ENCODE measurements around the gene MPND. TPM values are rescaled to one million over a fixed set of nuclear protein-coding genes. Genes with fewer than 3 reads are reported as not detected.

MPND gene, protein sequence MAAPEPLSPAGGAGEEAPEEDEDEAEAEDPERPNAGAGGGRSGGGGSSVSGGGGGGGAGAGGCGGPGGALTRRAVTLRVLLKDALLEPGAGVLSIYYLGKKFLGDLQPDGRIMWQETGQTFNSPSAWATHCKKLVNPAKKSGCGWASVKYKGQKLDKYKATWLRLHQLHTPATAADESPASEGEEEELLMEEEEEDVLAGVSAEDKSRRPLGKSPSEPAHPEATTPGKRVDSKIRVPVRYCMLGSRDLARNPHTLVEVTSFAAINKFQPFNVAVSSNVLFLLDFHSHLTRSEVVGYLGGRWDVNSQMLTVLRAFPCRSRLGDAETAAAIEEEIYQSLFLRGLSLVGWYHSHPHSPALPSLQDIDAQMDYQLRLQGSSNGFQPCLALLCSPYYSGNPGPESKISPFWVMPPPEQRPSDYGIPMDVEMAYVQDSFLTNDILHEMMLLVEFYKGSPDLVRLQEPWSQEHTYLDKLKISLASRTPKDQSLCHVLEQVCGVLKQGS
- 5.8 to 14.0 TPM (median 10.1 TPM) in 5 replicates for total RNA-seq (2022; extraction: Qiagen RNA extraction; ENCODE audit: low read depth)

DNA sequence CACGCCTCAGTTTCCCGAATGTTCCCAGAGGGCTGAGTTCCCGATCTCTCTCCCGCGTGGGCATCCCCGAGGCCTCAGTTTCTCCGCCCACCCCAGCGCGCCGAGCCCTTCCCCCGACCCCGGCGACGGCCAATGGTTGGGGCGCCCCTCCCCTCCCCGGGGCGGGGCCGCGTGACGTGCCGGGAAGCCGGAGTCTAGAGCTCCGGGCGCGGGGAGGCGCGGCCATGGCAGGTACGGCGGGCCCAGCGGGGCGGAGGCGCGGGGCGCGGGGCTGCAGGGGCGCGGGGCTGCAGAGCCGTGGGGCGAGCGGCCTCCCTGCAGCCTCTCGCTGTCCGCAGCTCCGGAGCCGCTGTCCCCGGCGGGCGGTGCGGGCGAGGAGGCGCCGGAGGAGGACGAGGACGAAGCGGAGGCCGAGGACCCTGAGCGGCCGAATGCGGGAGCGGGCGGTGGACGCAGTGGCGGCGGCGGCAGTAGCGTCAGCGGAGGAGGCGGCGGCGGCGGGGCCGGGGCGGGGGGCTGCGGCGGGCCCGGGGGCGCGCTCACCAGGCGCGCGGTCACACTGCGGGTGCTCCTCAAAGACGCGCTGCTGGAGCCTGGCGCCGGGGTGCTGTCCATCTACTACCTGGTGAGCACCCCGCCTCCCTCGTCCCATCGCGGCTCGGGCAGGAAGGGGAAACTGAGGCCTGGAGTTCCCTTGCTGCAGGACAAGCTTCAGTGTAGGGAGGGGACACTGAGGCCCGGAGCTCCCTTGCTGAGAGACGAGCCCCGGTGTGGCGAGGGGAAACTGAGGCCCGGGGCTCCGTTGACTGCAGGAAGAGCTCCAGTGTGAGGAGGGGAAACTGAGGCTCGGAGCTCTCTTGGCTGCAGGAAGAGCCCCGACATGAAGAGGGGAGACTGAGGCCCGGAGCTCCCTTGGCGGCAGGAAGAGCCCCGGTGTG is at the start of gene MPND:
MPND (plus strand) TSS at position 193 of the 938 bp plus-strand sequence; CDS start at position 225, 32 bp downstream.

DNA sequence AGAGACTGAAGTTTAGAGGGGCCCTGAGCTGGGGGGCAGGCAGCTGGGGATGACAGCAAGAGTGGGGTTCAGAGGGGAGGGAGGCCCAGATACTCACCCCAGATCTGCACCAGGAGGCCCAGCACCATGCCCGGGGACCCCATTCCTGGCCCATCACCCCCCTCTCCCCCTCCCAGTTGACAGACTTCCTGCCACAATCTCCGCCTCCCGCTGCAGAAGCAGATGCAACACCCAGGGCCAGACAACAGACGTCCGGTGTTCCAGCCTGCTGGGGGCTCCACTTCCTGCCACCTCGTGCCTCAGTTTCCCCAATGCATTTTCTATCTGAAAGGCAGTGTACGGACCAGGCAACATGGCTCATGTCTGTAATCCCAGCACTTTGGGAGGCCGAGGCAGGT is 41.1 kb upstream of the MPND start, which contains the start of gene TMIGD2:
TMIGD2 (minus strand) TSS at position 147 of the 398 bp plus-strand sequence; CDS start at position 143, 4 bp downstream.

DNA sequence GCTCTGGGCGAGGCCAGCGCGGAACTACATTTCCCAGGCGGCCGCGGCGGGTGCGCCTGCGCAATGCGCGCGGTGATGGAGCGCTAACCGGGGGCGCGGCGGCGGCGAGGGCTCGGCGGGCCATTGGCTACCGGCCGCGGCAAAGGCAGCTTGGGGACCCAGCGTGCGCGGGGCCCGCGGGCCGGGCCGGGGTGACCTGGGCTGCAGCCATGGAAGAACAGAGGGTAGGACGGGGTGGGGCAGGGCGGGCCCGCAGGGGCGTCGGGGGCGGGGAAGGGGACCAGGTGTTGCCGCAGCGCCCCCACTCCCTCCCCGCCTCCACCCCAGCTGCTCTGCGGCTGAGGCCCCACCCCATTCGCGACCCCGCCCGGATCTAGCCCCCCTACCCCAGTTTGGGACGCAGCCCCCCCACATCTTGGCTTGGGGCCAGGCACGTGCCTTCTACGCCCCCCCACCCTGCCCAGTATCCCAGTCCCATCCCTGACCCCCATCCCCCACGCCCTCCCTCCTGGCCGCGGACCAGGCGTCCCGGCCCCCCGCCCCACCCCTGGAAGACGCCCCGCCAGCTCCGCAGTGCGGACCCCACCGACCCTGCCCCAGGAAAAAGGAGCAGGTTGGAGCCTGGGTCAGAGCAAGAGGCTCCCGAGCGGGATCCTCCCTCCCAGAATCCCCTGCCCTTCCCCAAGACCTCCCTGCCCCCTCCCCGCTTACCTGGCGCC is 38.7 kb upstream of the MPND start, which contains the start of gene FSD1:
FSD1 (plus strand) TSS at position 61 of the 719 bp plus-strand sequence; CDS start at position 210, 149 bp downstream.

DNA sequence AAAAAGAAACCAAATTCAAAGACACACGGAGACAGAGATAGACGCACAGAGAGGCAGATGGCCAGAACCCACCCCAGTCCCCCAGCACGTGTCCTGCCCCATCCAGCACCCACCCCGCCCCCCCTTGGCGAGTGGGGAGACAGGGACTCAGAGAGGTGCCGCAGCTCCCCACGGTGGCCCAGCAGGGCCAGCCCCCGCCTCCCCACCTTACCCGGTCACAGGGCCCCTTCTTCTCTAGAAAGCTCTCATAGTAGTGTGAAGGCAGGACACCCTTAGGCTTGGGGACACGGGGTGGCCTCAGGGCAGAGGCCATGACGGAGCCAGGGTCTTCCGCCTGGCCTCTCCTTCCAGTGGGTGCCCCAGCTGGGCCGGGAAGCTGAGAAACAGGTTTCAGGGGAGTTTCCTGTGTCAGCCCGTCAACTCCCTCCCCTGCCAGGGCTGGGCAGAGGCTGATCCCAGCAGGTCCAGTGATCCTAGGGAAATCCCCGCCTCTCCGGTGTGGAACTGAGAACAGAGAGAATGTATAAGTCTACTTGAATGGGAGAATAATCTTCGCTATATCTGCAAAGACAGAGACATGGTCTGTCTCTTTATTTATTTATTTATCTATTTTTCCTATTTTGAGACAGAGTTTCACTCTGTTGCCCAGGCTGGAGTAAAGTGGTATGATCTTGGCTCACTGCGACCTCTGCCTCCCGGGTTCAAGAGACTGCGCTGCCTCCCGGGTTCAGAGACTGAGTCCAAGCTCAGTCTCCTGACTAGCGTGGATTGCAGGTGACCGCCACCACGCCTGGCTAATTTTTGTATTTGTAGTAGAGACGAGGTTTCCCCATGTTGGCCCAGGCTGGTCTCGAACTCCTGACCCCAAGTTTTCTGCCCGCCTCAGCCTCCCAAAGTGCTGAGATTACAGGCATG is 4.7 kb upstream of the MPND start, which contains the start of gene STAP2:
STAP2 (minus strand) TSS at position 387 of the 915 bp plus-strand sequence; CDS start at position 313, 74 bp downstream.

DNA sequence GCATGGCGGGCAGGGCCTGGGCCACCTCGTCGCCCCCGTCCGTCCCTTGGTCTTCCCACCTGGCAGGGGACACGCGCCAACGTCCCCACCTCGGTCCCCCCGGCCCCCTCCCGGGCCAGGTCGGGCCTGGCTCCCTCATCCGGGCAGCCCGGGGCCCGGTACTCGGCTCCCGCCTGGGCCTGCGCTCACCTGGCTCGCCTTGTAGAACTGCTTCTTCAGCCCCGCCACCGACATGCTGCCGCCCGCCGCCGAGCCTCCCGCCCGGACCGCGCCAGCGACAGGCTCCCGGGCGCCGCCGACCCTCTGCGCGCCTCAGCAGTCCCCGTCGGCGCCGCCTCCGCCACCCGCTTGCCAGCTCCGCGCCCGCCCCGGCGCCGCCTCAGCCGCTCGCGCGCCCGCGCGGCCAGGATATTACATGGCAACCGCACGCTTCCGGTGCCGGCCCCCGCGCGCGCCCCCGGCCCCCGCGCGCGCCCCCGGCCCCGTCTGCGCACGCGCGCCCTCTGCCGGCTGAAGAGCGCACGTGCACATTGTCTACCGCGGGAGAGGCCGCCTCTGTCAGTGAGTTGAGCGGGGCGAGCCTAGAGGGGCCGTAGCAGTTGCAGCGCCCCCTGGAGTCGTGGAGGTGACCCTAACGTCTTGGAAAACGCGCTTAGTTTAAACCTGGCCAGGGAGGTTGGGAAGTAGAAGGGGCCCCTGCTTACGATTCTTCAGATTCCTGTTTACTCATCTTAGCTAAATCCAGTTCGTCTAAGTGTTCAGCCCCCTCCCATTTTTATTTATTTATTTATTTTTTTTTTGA is 57.0 kb downstream of the MPND start, which contains the start of gene SH3GL1:
SH3GL1 (minus strand) TSS at position 413 of the 802 bp plus-strand sequence; CDS start at position 234, 179 bp downstream.

DNA sequence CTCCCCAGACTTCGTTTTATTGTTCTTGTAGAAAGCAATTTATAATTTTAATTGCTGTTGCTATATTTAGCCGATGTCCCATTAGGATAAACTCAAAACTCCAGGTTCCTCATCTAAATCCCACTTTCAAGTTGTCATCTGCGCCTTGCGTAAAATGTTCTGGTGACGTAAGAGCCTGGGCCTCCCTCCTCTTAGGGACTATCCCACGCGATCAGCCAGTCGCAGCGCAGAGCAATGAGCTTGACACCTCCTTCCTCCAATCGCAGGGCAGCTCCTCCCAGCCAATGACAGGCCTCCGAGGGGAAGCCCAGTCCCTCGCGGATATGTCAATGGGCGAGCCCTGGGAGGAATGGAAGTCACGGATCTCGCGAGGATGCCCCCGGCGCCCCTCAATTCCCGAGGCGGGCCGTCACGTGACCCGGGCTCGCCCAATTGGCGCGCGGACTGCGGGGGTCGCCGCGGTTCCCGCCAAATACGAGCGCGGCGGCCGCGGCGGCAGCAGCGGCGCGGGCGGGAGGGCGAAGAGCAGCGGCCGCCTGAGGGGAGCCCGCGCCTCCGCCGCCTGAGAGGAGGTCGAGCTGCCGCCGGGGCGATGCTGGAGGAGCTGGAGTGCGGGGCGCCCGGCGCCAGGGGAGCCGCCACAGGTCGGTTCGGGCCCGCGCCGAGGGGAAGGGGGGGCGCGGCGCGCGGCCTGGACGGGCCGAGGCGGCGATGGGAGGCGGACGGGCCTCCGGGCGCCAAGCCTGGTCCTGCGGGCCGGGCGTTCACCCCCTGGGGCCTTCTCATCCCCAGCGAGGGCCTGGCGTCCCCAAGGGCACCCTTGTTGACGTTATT is 59.0 kb downstream of the MPND start, which contains the start of gene CHAF1A:
CHAF1A (plus strand) TSS at position 470 of the 834 bp plus-strand sequence; CDS start at position 593, 123 bp downstream.

Other genes with a start within 250 kb of the MPND start
- gene MAP2K2, start 219.4 kb upstream of the MPND start, total RNA-seq (2022; extraction: Qiagen RNA extraction; ENCODE audit: low read depth) = 100 to 148 TPM (median 145 TPM) in 5 replicates
- gene CREB3L3, start 189.9 kb upstream of the MPND start, total RNA-seq (2022; extraction: Qiagen RNA extraction; ENCODE audit: low read depth) = 0.10 to 0.22 TPM (median 0.13 TPM) in 4 of 5 replicates, not detected in the other
- gene SIRT6, start 161.0 kb upstream of the MPND start, total RNA-seq (2022; extraction: Qiagen RNA extraction; ENCODE audit: low read depth) = 18.1 to 34.0 TPM (median 31.4 TPM) in 5 replicates
- gene ANKRD24, start 160.9 kb upstream of the MPND start, total RNA-seq (2022; extraction: Qiagen RNA extraction; ENCODE audit: low read depth) = 0.12 to 0.39 TPM (median 0.17 TPM) in 5 replicates
- gene EBI3, start 114.0 kb upstream of the MPND start, total RNA-seq (2022; extraction: Qiagen RNA extraction; ENCODE audit: low read depth) = 1.7 to 4.1 TPM (median 3.1 TPM) in 5 replicates
- gene YJU2, start 96.5 kb upstream of the MPND start, total RNA-seq (2022; extraction: Qiagen RNA extraction; ENCODE audit: low read depth) = 18.6 to 23.3 TPM (median 20.7 TPM) in 5 replicates
- gene SHD, start 64.3 kb upstream of the MPND start, total RNA-seq (2022; extraction: Qiagen RNA extraction; ENCODE audit: low read depth) = not detected in 5 replicates
- gene TMIGD2, start 41.2 kb upstream of the MPND start, total RNA-seq (2022; extraction: Qiagen RNA extraction; ENCODE audit: low read depth) = not detected in 5 replicates
- gene FSD1, start 39.0 kb upstream of the MPND start, total RNA-seq (2022; extraction: Qiagen RNA extraction; ENCODE audit: low read depth) = 7.4 to 9.0 TPM (median 8.4 TPM) in 5 replicates
- not detected in 5 replicates for gene STAP2, start 4.7 kb upstream of the MPND start, total RNA-seq (2022; extraction: Qiagen RNA extraction; ENCODE audit: low read depth)
- 45.3 to 64.3 TPM (median 56.8 TPM) in 5 replicates for gene SH3GL1, start 57.0 kb downstream of the MPND start, total RNA-seq (2022; extraction: Qiagen RNA extraction; ENCODE audit: low read depth)
- gene CHAF1A, start 59.1 kb downstream of the MPND start, total RNA-seq (2022; extraction: Qiagen RNA extraction; ENCODE audit: low read depth) = 22.4 to 26.3 TPM (median 23.7 TPM) in 5 replicates
- 38.4 to 69.4 TPM (median 54.4 TPM) in 5 replicates for gene UBXN6, start 114.2 kb downstream of the MPND start, total RNA-seq (2022; extraction: Qiagen RNA extraction; ENCODE audit: low read depth)
- 25.1 to 30.9 TPM (median 29.4 TPM) in 5 replicates for gene HDGFL2, start 128.7 kb downstream of the MPND start, total RNA-seq (2022; extraction: Qiagen RNA extraction; ENCODE audit: low read depth)
- 0.42 to 0.61 TPM (median 0.51 TPM) in 5 replicates for gene PLIN4, start 174.9 kb downstream of the MPND start, total RNA-seq (2022; extraction: Qiagen RNA extraction; ENCODE audit: low read depth)
- 0.06 to 0.22 TPM (median 0.09 TPM) in 3 of 5 replicates, not detected in the others for gene PLIN5, start 191.7 kb downstream of the MPND start, total RNA-seq (2022; extraction: Qiagen RNA extraction; ENCODE audit: low read depth)
- 0.02 to 0.14 TPM (median 0.12 TPM) in 4 of 5 replicates, not detected in the other for gene LRG1, start 196.5 kb downstream of the MPND start, total RNA-seq (2022; extraction: Qiagen RNA extraction; ENCODE audit: low read depth)
- gene SEMA6B, start 216.1 kb downstream of the MPND start, total RNA-seq (2022; extraction: Qiagen RNA extraction; ENCODE audit: low read depth) = 4.3 to 6.9 TPM (median 6.1 TPM) in 5 replicates

Measured in A549 treated with RU486 at 1 μM for 4 hours (cell line).